ENCODE data around the gene RALB. TPM values are rescaled to one million over a fixed set of nuclear protein-coding genes. Genes with fewer than 3 reads are reported as not detected.

RALB gene
- total RNA-seq, 1 donor from 2014 or later, result 45.8 TPM

- H3K27ac ChIP-seq (replicated peaks), result no peak overlapping the region
- intact Hi-C loops (cut with micrococcal nuclease), result no loop called here
- peak; percentile 49 for TF ChIP-seq CTCF (IDR thresholded peaks at IDR 0.05; ENCODE audit: borderline replicate concordance)
- H3K4me1 ChIP-seq, result peaks cover 26% of the 10 kb centered on the region
- no peak for DNase-seq
- no peaks in the 10 kb centered on the region for H3K9me3 ChIP-seq (replicated peaks)
- H3K36me3 ChIP-seq, result no peaks in the 10 kb centered on the region
- H3K4me3 ChIP-seq, result no peak overlapping the region
- no peaks in the 10 kb centered on the region for H3K27me3 ChIP-seq (ENCODE audit: low read depth)
Measured at GRCh38 chr2:120206022-120206581, 46.5 kb upstream of the RALB start.

GRCh38 chr2:120208381-120209353, 44.0 kb upstream of the RALB start:
- no peak overlapping the region for H3K4me3 ChIP-seq
- H3K4me1 ChIP-seq, result peaks cover 17% of the 10 kb centered on the region
- H3K27ac ChIP-seq (replicated peaks), result no peak overlapping the region
- no peak for DNase-seq
- no peaks in the 10 kb centered on the region for H3K9me3 ChIP-seq (replicated peaks)
- no peaks in the 10 kb centered on the region for H3K27me3 ChIP-seq (ENCODE audit: low read depth)
- TF ChIP-seq CTCF (IDR thresholded peaks at IDR 0.05; ENCODE audit: borderline replicate concordance), result no peak
- intact Hi-C loops (cut with micrococcal nuclease), result no loop called here
- no peaks in the 10 kb centered on the region for H3K36me3 ChIP-seq

- intact Hi-C loops (cut with micrococcal nuclease), result no loop called here
- no peak overlapping the region for H3K4me3 ChIP-seq
- H3K36me3 ChIP-seq, result no peaks in the 10 kb centered on the region
- H3K27ac ChIP-seq (replicated peaks), result no peak overlapping the region
- peaks cover 9% of the 10 kb centered on the region for H3K4me1 ChIP-seq
- no peak for TF ChIP-seq CTCF (IDR thresholded peaks at IDR 0.05; ENCODE audit: borderline replicate concordance)
- no peaks in the 10 kb centered on the region for H3K9me3 ChIP-seq (replicated peaks)
- no peaks in the 10 kb centered on the region for H3K27me3 ChIP-seq (ENCODE audit: low read depth)
- DNase-seq, result no peak
Measured at GRCh38 chr2:120209427-120210269, 43.0 kb upstream of the RALB start.

GRCh38 chr2:120210270-120210693, 42.4 kb upstream of the RALB start:
- no peak overlapping the region for H3K27ac ChIP-seq (replicated peaks)
- no peak for DNase-seq
- intact Hi-C loops (cut with micrococcal nuclease), result no loop called here

More at GRCh38 chr2:120210270-120210693, 42.4 kb upstream of the RALB start:
- Histone ChIP-seq H3K4me1 (peaks cover 9% of the 10 kb centered on the region), H3K4me3 (no peak overlapping the region), H3K9me3 (replicated peaks) (no peaks in the 10 kb centered on the region), H3K36me3 (no peaks in the 10 kb centered on the region), H3K27me3 (ENCODE audit: low read depth) (no peaks in the 10 kb centered on the region)
- no peak for TF ChIP-seq CTCF (IDR thresholded peaks at IDR 0.05; ENCODE audit: borderline replicate concordance)

All from left ventricle myocardium inferior (tissue), 1 donor.